ENCODE measurements around the gene TMEM213.

The TMEM213 gene, protein sequence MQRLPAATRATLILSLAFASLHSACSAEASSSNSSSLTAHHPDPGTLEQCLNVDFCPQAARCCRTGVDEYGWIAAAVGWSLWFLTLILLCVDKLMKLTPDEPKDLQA

DNA sequence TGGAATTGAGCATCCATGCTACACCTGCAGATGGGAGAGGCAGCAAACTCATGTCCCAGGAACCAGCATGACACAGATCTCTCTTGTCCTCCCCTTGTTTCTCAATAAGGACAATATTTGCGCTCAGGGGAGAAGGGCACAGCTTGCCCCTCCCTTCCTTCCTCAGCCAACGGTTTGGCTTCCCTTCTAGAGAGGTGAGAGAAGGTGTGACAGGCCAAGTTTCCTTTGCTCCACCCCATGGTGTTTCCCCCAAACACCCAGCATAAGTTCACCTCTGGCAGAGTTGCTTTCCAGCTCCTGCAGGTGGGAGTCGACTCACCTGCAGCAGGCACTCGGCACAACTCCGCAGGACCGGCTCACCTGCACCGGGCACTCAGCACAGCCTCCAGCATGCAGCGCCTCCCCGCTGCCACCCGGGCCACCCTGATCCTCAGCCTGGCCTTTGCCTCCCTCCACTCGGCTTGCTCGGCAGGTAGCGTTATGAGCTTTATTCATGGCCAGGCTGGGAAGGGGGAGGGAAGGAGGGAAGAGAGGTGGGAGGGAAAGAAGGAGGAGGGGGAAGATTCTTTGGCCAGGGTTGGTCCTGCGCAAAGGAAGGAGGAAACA, at the start of gene TMEM213, which contains the start of gene ATP6V0A4:
Gene TMEM213 (plus strand): TSS at position 280 of the 606 bp plus-strand sequence. CDS start 111 bp downstream, at position 391.
Gene ATP6V0A4 (minus strand): TSS at position 482 of the 606 bp plus-strand sequence. CDS start 26,949 bp downstream, outside the sequence.
- Histone ChIP-seq H3K36me3 (ENCODE audit: insufficient read depth) (no peaks in the 10 kb centered on the region), H3K4me3 (IDR thresholded peaks at IDR 0.05; ENCODE audit: insufficient read depth, low read depth, low read length) (no peak within 1 kb of the TSS), H3K4me2 (no peak within 1 kb of the TSS), H3K27ac (no peak within 1 kb of the TSS), H3K9ac (no peak within 1 kb of the TSS), H3K4me1 (ENCODE audit: low read depth, poor library complexity, severe bottlenecking) (no peaks in the 10 kb centered on the region), H2AFZ (ENCODE audit: low read depth) (no peak within 1 kb of the TSS), H4K20me1 (ENCODE audit: insufficient read depth) (no peaks in the 10 kb centered on the region), H3K27me3 (ENCODE audit: insufficient read depth, low read depth) (no peaks in the 10 kb centered on the region), H3K79me2 (ENCODE audit: insufficient read depth, low read depth) (no peaks in the 10 kb centered on the region)
- TF ChIP-seq, protein P1, sequence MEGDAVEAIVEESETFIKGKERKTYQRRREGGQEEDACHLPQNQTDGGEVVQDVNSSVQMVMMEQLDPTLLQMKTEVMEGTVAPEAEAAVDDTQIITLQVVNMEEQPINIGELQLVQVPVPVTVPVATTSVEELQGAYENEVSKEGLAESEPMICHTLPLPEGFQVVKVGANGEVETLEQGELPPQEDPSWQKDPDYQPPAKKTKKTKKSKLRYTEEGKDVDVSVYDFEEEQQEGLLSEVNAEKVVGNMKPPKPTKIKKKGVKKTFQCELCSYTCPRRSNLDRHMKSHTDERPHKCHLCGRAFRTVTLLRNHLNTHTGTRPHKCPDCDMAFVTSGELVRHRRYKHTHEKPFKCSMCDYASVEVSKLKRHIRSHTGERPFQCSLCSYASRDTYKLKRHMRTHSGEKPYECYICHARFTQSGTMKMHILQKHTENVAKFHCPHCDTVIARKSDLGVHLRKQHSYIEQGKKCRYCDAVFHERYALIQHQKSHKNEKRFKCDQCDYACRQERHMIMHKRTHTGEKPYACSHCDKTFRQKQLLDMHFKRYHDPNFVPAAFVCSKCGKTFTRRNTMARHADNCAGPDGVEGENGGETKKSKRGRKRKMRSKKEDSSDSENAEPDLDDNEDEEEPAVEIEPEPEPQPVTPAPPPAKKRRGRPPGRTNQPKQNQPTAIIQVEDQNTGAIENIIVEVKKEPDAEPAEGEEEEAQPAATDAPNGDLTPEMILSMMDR (conservative IDR thresholded peaks at IDR 0.05; ENCODE audit: low read depth, low read length): no peak

DNA sequence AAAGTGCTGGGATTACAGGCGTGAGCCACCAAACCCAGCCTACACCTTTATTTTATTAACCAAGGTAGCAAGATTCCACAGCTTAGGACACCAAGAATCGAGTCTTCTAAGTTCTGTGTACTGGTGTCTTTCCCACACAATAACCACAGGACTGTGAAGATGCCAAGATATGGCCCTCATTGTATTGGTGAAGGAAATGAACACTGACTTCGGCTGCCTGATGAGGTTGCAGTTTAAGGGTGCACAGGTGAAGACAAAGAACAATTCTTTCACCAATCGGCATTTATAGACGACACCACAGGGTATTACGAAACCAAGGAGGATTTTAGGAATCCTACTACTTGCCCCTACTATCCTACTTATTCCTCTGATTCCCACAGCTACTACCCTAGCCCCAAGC, 49.1 kb upstream of the TMEM213 start:
- Histone ChIP-seq H3K79me2 (ENCODE audit: insufficient read depth, low read depth) (no peaks in the 10 kb centered on the region), H3K9ac (no peak overlapping the region), H3K4me3 (IDR thresholded peaks at IDR 0.05; ENCODE audit: insufficient read depth, low read depth, low read length) (no peak overlapping the region), H3K27me3 (ENCODE audit: insufficient read depth, low read depth) (no peaks in the 10 kb centered on the region), H3K4me1 (ENCODE audit: low read depth, poor library complexity, severe bottlenecking) (no peaks in the 10 kb centered on the region), H3K36me3 (ENCODE audit: insufficient read depth) (no peaks in the 10 kb centered on the region), H3K4me2 (no peak overlapping the region), H3K27ac (no peak overlapping the region), H4K20me1 (ENCODE audit: insufficient read depth) (no peaks in the 10 kb centered on the region), H2AFZ (ENCODE audit: low read depth) (no peak overlapping the region)
- TF ChIP-seq, protein P1 (conservative IDR thresholded peaks at IDR 0.05; ENCODE audit: low read depth, low read length): no peak

GRCh38 chr7:138749960-138750359, 47.8 kb upstream of the TMEM213 start:
- Histone ChIP-seq H3K27me3 (ENCODE audit: insufficient read depth, low read depth) (no peaks in the 10 kb centered on the region), H4K20me1 (ENCODE audit: insufficient read depth) (no peaks in the 10 kb centered on the region), H3K4me3 (IDR thresholded peaks at IDR 0.05; ENCODE audit: insufficient read depth, low read depth, low read length) (no peak overlapping the region), H3K36me3 (ENCODE audit: insufficient read depth) (no peaks in the 10 kb centered on the region), H3K4me1 (ENCODE audit: low read depth, poor library complexity, severe bottlenecking) (no peaks in the 10 kb centered on the region), H3K9ac (no peak overlapping the region), H3K79me2 (ENCODE audit: insufficient read depth, low read depth) (no peaks in the 10 kb centered on the region), H3K4me2 (no peak overlapping the region), H3K27ac (no peak overlapping the region), H2AFZ (ENCODE audit: low read depth) (no peak overlapping the region)
- TF ChIP-seq, protein P1 (conservative IDR thresholded peaks at IDR 0.05; ENCODE audit: low read depth, low read length): no peak

DNA sequence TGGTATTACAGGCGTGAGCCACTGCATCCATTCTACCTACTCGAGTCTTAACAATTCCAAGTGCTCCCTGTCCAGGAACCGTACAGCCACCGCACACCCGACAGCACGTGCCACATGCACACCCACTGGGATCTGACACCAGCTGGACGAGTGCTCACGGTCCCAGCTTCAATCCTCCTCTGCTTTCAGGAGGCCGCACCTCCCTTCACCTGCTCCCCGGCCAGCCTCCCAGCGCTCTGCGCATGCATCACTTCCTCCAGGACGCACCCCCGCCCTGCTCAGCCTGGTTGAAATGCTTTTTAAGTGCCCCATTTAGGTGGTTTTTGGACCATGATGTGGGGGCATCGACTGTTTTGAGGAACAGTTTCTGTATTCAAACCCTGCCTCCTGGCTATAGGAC, 47.3 kb upstream of the TMEM213 start:
- no peak overlapping the region for H3K4me3 ChIP-seq (IDR thresholded peaks at IDR 0.05; ENCODE audit: insufficient read depth, low read depth, low read length)
- H3K27ac ChIP-seq: no peak overlapping the region
- H3K4me1 ChIP-seq (ENCODE audit: low read depth, poor library complexity, severe bottlenecking): no peaks in the 10 kb centered on the region

More for the DNA sequence above, 47.3 kb upstream of the TMEM213 start:
- Histone ChIP-seq H3K4me2 (no peak overlapping the region), H3K27me3 (ENCODE audit: insufficient read depth, low read depth) (no peaks in the 10 kb centered on the region), H3K79me2 (ENCODE audit: insufficient read depth, low read depth) (no peaks in the 10 kb centered on the region), H3K36me3 (ENCODE audit: insufficient read depth) (no peaks in the 10 kb centered on the region), H3K9ac (no peak overlapping the region), H4K20me1 (ENCODE audit: insufficient read depth) (no peaks in the 10 kb centered on the region), H2AFZ (ENCODE audit: low read depth) (no peak overlapping the region)
- TF ChIP-seq, protein P1 (conservative IDR thresholded peaks at IDR 0.05; ENCODE audit: low read depth, low read length): no peak
